Fibroblast of the conjunctiva (primary cell): ENCODE measurements around the gene CHCHD2.
"Not testable (repeated sequence)": the region's sequence is repeated elsewhere in the genome, so short reads cannot be mapped to it uniquely, and the experiment has no call there.

Source experiments
- DNase-seq: peaks from one replicate; pipeline ENCODE4 v3.0.0-alpha.2; 2010; ENCODE audit warnings: low read depth

Gene CHCHD2

GRCh38 chr7:56106108-56107073, at the start of gene CHCHD2:
CHCHD2 (minus strand) TSS chr7:56106476; CDS start chr7:56106413, 63 bp downstream.
- peak; percentile 97 for DNase-seq

GRCh38 chr7:56131062-56131461, 24.8 kb upstream of the CHCHD2 start:
- DNase-seq, result not testable (repeated sequence)

GRCh38 chr7:56127241-56127975, 21.1 kb upstream of the CHCHD2 start:
- DNase-seq, result no peak

DNA sequence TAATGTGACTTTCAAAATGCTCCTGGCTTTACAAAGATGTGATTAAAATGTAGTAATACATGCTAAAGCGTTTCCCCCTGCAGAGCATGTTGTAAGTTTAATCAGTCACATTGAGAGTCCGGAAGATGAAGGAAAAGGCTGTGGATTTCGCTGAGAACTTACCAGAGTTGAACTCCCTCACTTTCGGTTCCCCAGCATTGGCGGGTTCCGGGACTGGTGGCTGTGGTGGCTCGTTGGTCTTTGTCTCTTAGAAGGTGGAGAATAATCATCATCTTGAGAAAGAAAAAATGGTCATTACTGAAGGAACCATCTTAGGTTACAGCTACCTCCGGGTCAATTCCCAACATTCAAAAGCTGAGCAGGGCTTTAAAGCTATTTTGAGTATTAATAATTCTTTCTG, 19.6 kb upstream of the CHCHD2 start:
- no peak for DNase-seq

DNA sequence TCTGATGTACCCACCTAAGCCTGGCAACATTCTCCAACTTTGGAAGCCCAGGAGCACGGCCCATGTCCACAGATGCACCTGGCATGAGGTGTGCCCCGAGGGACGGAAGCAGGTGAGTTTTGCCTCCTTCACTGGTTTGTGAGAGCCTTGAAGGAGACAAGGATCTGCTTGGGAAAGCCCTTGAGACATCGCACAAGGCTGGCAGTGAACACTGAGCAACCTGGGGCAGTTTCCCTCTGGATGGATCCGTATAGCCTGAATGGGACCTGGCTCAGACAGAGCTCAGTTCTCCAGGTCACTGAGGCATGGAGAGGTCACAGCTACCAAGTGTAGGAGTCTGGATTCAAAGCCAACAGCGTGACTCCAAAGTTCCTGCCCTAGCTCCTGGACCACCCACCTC, 18.7 kb upstream of the CHCHD2 start:
- DNase-seq, result no peak

DNA sequence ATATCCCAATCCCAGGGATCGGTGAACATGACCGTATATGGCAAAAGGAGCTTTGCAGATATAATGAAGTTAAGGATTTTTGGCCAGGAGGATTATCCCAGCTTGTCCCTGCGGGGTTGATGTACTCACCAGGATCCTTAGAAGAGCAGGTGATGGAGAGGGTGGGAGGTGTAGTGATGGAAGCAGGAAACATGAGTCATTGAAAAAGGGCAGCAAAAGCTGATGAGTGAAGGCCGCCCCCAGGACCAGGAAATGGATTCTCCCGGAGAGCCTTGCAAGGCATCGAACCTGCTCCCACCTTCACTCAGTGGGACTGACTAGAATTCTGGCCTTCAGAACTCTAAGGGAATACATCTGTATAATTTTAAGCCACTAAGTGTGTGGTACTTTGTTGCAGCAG, 15.2 kb upstream of the CHCHD2 start:
- no peak for DNase-seq

GRCh38 chr7:56115852-56116538, 9.7 kb upstream of the CHCHD2 start, which contains the start of gene NUPR2:
NUPR2 (minus strand) TSS chr7:56116417; CDS start chr7:56116314, 103 bp downstream.
- no peak for DNase-seq

DNA sequence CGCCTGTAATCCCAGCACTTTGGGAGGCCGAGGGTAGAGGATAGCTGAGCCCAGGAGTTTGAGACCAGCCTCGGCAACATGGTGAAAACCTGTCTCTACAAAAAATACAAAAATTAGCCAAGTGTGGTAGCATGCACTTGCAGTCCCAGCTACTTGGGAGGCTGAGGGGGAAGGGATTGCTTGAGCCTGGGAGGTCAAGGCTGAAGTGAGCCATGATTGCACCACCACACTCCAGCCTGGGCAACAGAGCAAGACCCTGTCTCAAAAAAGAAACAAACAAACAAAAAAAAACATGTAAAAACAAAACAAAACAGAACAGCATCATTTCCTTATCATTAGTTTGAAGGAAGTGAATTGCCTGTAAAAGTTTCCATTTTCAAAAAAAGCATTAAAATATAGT, 6.0 kb upstream of the CHCHD2 start:
- not testable (repeated sequence) for DNase-seq

- no peak for DNase-seq
These were observed 4.3 kb upstream of the CHCHD2 start for GRCh38 chr7:56110611-56111010.

DNA sequence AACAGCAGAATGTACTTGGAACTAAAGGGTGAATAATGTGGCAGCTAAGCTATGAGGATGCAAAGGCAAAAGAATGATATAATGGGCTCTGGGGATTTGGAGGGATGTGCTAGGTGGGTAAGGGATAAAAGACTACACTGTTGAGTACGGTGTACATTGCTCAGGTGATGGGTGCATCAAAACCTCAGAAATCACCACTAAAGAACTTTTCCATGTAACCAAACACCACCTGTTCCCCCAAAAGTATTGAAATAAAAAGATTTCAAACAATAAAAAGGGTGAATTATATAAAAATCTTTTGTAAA, 1.6 kb upstream of the CHCHD2 start:
- no peak for DNase-seq

- DNase-seq, result peak; percentile 40
These were observed 768 bp downstream of the CHCHD2 start for GRCh38 chr7:56105508-56105907.

DNA sequence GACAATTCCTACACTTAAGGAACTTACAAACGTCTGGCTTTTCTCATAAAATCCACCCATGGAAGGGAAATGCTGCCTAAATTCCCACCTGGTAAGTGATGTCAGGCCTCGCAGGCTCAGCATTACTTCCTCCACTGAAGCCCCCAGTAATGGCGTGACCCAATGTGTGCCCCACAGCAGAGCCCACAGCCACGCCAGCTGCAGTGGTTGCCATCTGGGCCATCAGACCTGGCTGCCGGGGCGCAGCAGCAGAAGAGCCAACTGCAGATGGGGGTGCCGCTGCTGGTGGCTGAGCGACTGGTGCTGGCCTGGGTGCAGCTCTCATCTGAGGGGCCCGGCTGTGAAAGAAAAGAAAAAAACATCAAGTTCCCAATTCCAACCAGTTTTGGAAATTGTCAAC, 2.1 kb downstream of the CHCHD2 start:
- not testable (repeated sequence) for DNase-seq

DNA sequence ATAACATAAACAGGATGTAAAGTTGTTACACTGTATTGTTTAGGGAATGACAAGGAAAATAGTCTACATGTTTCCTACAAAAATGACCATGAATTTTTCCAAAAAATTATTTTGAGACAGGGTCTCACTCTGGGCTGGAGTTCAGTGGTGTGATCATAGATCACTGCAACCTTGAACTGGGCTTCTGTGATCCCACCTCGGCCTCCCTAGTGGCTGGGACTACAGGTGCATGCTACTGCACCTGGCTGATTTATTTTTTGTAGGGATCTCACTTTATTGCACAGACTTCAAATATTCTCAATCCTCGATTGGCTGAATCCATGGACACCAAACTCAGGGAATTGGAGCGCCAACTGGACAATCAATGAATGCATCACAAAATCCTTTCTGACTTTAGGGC, 6.6 kb downstream of the CHCHD2 start:
- no peak for DNase-seq

- DNase-seq, result not testable (repeated sequence)
These were observed 7.9 kb downstream of the CHCHD2 start for GRCh38 chr7:56098187-56099008.

DNA sequence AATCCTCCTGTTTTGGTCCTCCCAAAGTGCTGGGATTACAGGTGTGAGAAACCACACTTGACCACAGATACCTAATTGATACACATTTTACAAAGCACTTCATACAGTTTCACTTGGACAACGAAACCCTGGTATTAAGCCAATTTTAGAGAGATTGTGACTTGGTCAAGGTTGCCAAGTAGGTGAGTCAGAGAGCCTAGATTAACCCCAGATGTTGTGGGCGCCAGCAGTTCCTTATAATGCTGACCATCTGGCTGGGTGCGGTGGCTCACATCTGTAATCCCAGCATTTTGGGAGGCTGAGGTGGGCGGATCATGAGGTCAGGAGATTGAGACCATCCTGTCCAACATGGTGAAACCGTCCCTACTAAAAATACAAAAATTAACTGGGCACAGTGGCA, 8.6 kb downstream of the CHCHD2 start:
- peak; percentile 93 for DNase-seq

DNA sequence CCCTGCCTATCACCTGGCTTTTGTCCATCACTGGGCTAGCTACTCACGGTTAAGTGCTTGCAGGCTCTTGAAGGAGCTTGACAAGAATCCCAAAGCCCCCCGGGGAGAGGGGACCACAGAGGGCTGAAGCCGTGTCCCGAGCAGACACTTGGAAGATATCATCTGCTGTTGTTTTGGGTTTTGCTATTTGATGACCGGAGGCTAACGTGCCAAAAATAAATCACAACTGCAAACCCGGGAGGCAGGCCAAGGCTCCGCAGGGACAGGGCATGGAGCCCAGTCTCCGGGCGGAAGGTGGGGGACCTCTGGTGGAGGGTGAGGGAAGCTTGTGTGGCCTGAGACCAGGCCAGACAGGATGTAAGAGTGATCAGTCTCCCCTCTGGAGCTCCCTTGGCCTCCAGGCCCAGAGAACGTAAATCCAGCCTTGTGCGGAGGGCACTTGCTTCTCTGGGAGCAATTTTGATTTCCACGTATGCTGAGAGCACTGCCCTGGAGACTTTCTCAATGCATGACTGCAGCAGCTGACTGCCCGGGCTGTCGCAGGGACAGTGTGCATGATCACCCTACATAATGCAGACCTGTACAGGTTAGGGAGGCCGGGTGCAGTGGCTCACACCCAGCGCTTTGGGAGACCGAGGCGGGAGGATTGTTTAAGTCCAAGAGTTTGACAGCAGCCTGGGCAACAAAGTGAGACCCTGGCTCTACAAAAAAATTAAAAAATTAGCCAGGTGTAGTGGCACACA, 13.3 kb downstream of the CHCHD2 start, which contains the start of gene PHKG1:
Gene PHKG1, minus strand, starts transcription at position 164 of the 743 bp plus-strand sequence. CDS start 4,011 bp downstream, outside the sequence.
- peak; percentile 82 for DNase-seq

DNA sequence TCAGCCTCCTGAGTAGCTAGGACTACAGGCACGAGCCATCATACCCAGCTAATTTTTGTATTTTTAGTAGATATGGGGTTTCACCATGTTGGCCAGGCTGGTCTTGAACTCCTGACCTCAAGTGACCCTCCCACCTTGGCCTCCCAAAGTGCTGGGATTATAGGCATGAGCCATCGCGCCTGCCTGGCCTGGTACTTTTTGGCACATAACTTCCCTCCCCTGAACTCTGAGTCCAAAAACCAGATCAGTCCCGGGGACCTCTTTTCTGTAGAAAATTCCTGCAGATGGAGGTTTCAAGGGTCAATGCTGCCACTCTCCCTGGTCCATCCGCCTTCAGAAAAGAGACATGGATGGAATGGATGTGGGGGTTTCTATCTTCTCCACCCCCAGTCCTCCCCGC, 13.9 kb downstream of the CHCHD2 start:
- DNase-seq, result not testable (repeated sequence)

- peak; percentile 63 for DNase-seq
These were observed 14.7 kb downstream of the CHCHD2 start for GRCh38 chr7:56091591-56091990.

GRCh38 chr7:56087445-56087844, 18.8 kb downstream of the CHCHD2 start:
- DNase-seq, result no peak

- no peak for DNase-seq
These were observed 19.5 kb downstream of the CHCHD2 start for GRCh38 chr7:56086761-56087160.
